Neural cell (in vitro differentiated cells): Measurements from ENCODE around the gene MSX2.

ENCODE experiments used
- CTCF ChIP-seq: fragments of 450-650 bp; IDR thresholded peaks from 2 replicates; pipeline ENCODE4 v1.5.1; 2014; ENCODE audit warnings: antibody characterized with exemption, mild to moderate bottlenecking, moderate library complexity; ENCODE audit not compliant: poor library complexity, severe bottlenecking
- EZH2 ChIP-seq: fragments of 200-600, 300-800 bp; shearing (Covaris generic), sonication (generic); IDR thresholded peaks from 2 replicates; pipeline ENCODE4 v1.6.1; 2014; ENCODE audit warnings: antibody characterized with exemption, low read length, borderline replicate concordance, mild to moderate bottlenecking; ENCODE audit not compliant: insufficient read depth, poor library complexity, severe bottlenecking
- REST ChIP-seq: IDR thresholded peaks from 2 replicates; pipeline ENCODE4 v1.6.1; 2012; ENCODE audit warnings: borderline replicate concordance

GRCh38 chr5:174694611-174695010 lies 29.8 kb upstream of the MSX2 start:
- TF ChIP-seq CTCF (no peak), EZH2 (no peak), REST (no peak)
